Mesothelial cell of epicardium (in vitro differentiated cells): ENCODE data around the gene MYO9B. TPM values are rescaled to one million over a fixed set of nuclear protein-coding genes. Genes with fewer than 3 reads are reported as not detected.

Source experiments
- DNase-seq, 2 experiments: peaks; one replicate each; pipeline ENCODE4 v3.0.0; 2021; ENCODE audit warnings: low spot score in 2 of 2; ENCODE audit not compliant: unreplicated experiment in 2 of 2
- H3K27ac Mint-ChIP-seq: 2 replicates; pipeline ENCODE4 v1.8.0; 2021; ENCODE audit warnings: mixed read lengths
- H3K27me3 Mint-ChIP-seq: 2 replicates; pipeline ENCODE4 v1.8.0; 2021; ENCODE audit warnings: low read depth, mixed read lengths
- H3K36me3 Mint-ChIP-seq: 2 replicates; pipeline ENCODE4 v1.8.0; 2021; ENCODE audit warnings: mixed read lengths
- H3K4me1 Mint-ChIP-seq: 2 replicates; pipeline ENCODE4 v1.8.0; 2021; ENCODE audit warnings: mixed read lengths
- H3K4me3 Mint-ChIP-seq: 2 replicates; pipeline ENCODE4 v1.8.0; 2021; ENCODE audit warnings: mild to moderate bottlenecking, moderate library complexity, mixed read lengths
- H3K9me3 Mint-ChIP-seq: 2 replicates; pipeline ENCODE4 v1.8.0; 2021; ENCODE audit warnings: mixed read lengths
- CTCF ChIP-seq: fragments of 200-600 bp; sonication (generic); IDR thresholded peaks from one replicate; pipeline ENCODE4 v1.5.0; 2021; ENCODE audit warnings: antibody characterized with exemption; ENCODE audit not compliant: unreplicated experiment
- total RNA-seq: library from RNA; stranded (reverse); gene quantifications from 3 replicates; pipeline ENCODE4 v1.2.1, GENCODE V29; 2021

Gene MYO9B
- total RNA-seq, 1 donor from 2014 or later = 90.8 TPM

GRCh38 chr19:17037966-17038500 lies 37.5 kb upstream of the MYO9B start:
- no peak for TF ChIP-seq CTCF
- H3K4me3 Mint-ChIP-seq = no peak overlapping the region
- H3K27ac Mint-ChIP-seq = no peak overlapping the region
- H3K9me3 Mint-ChIP-seq = no peaks in the 10 kb centered on the region
- H3K4me1 Mint-ChIP-seq = no peaks in the 10 kb centered on the region
- DNase-seq = no peak
- H3K36me3 Mint-ChIP-seq = no peaks in the 10 kb centered on the region
- peaks cover 11% of the 10 kb centered on the region for H3K27me3 Mint-ChIP-seq

DNA sequence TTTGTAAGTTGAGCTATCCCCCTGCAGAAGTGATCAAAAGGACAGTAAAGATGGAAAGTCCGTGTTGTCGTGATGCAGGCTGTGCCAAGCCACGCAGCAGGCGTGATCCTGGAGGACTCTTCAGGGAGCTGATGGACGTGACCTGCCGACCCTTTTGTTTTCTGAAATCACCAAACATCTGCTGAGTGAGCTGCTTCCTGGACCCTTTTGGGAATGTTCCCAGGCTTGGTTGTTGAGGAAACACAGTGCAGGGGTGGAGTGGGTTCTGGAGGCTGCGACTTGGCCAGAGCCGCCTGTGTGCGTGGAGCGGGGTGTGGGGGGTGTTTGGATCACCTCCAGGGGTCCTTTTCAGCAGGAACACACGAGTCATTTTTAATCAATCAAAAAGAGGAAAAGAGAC lies 33.6 kb upstream of the MYO9B start:
- Mint-ChIP-seq H3K4me3 (no peak overlapping the region), H3K27ac (no peak overlapping the region), H3K27me3 (peaks cover 11% of the 10 kb centered on the region), H3K4me1 (no peaks in the 10 kb centered on the region), H3K36me3 (no peaks in the 10 kb centered on the region), H3K9me3 (no peaks in the 10 kb centered on the region)
- DNase-seq = no peak
- TF ChIP-seq CTCF = no peak

GRCh38 chr19:17043744-17044143 lies 31.8 kb upstream of the MYO9B start:
- H3K27ac Mint-ChIP-seq = no peak overlapping the region
- DNase-seq = no peak
- H3K4me3 Mint-ChIP-seq = no peak overlapping the region
- no peaks in the 10 kb centered on the region for H3K36me3 Mint-ChIP-seq
- H3K9me3 Mint-ChIP-seq = no peaks in the 10 kb centered on the region
- peaks cover 6% of the 10 kb centered on the region for H3K27me3 Mint-ChIP-seq
- H3K4me1 Mint-ChIP-seq = no peaks in the 10 kb centered on the region
- no peak for TF ChIP-seq CTCF

DNA sequence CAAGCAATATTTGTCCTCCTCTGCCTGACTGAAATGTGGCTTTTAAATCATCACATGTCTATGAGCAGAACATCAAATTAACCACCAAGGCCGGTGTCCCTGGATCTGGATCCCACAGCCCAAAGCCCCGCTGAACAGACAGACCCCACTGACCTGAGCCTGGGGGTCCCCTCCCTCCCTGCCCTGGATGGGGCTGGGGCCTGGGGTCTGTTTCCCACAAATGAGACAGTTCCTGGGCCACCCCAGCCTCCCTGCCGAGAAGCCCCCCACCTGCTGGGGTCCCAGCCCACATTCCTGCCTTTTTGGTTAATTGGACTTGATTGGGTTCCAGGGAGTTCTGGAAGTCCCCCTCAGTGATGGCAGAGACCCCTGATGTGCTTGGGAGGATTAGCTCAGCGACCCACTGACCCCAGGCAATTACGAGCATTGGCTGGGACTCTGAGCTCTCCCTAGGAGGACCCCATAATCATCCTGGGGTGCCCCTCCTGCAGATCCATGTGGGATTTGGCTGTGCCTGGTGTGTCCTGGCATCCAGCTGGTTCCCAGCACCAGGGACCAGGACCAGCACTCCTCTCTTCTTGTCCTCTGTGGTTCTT lies 29.6 kb upstream of the MYO9B start:
- H3K36me3 Mint-ChIP-seq = peaks cover under 1% of the 10 kb centered on the region
- TF ChIP-seq CTCF = no peak
- no peak overlapping the region for H3K27ac Mint-ChIP-seq
- H3K4me1 Mint-ChIP-seq = no peaks in the 10 kb centered on the region
- no peaks in the 10 kb centered on the region for H3K9me3 Mint-ChIP-seq
- DNase-seq = no peak
- H3K27me3 Mint-ChIP-seq = no peaks in the 10 kb centered on the region
- H3K4me3 Mint-ChIP-seq = no peak overlapping the region

DNA sequence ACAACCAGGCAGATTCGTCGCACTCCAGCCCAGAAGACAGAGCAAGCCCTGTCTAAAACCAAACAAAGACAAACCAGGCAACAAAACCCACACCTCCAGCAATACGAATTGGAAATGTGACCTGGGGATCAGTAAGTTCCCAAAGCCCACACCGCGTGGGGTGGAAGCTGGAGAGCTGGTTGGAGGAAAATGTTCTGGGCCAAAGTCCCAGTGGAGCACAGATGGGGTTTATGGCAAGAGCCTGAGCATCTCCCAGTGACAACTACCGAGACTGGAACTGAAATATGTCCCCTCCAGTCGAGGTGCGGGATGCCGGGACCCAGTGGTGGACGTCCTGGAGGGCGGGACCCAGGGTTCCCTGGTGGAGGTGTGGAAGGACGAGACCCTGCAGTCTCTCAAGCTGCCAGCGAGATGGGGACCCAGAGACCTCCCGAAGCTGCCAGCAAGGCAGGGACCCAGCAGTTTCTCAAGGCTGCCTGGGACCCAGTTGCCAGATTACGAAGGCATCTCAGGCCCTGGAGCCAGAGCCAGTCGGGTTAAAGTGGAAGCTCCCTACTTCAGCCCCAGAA lies 26.6 kb upstream of the MYO9B start:
- Mint-ChIP-seq H3K4me3 (no peak overlapping the region), H3K27ac (no peak overlapping the region), H3K27me3 (no peaks in the 10 kb centered on the region), H3K4me1 (no peaks in the 10 kb centered on the region), H3K36me3 (peaks cover 10% of the 10 kb centered on the region), H3K9me3 (no peaks in the 10 kb centered on the region)
- TF ChIP-seq CTCF = no peak
- no peak for DNase-seq
